IPS DF 4.7 (cell line): ENCODE results near the gene IRF4.

Source experiments
- DNase-seq: peaks from one replicate; pipeline ENCODE4 v3.0.0-alpha.2; 2013; ENCODE audit warnings: low spot score; ENCODE audit errors: extremely low read depth

The IRF4 gene

DNA sequence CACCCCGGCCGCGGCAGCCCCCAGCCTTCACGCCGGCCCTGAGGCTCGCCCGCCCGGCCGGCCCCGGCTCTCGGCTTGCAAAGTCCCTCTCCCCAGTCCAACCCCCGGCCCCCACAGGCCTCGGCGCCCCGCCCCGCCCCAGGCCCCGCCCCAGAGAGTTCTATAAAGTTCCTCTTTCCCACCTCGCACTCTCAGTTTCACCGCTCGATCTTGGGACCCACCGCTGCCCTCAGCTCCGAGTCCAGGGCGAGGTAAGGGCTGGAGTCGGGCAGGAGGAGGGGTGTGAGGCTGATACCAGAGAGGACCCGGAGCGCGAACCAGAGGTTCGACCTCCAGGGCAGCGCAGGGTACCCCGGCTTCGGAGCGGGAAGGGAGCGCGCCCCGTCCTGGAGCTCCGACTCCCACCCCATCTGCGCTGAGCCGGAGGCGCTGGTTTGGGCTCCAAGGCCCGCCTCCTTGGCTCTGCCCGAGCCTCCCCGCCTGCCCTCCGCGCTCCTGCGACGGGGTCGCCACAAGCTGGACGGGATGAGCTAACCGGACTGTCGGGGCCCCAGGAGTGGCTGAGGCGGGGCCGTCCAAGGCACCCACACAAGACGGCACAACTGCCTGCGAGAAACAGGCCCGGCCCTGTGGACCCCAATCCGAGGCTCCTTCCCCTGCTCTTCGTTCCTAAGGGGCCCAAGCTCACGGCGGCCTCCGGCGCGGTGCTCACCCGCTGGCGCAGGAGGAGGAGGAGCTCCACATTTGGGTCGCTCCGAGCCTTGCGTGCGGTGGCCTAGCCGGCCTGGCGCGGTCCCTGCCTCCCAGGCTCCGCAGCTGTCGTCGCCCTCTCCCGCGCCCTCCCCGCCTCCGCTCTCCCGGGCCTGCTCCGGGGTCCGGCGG, at the start of gene IRF4:
Gene IRF4, plus strand, starts transcription at position 194 of the 882 bp plus-strand sequence. CDS start 1,401 bp downstream, outside the sequence.
- no peak for DNase-seq

DNA sequence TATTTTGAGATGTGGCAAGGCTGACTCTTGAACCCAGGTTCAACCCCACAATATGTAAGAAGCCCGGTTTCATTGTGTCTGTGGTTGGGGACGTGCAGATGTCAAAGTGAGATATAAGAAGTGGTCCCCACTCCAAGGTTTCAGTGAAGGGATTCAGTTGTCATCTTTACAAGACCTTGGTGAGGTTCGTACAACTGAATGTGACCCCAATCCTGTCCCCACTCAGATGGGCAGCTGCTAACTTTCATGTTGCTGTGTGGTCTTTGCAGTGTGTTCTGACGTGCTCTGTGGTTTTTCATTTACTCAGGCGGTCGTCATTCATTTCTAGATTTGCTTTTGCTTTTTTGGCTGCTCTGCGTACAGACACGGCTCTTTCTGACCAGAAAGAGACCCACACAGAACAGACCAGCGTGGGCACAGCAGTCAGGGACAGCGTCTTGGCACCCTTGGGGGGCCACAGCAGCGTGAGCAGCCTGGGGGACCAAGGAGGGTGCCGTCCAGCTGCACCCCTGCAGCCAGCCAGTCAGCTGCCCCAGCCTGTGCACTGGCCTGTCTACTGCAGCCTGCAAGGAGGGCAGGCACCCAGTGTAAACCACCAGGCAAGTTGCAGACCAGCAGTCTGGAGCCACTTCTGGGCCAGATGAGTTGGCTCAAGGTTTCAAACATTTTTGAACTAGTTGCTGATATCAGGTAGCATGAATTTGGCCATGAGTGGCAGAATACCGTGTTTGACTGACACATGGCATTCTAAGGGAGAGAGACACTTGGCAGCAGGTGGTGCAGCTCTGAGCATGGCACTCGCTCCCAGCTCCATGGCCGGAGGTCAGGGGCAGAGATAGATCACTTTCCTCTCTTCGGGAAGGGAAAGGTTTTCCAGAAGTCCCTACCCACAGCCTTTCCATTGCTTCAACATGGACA, 49.4 kb upstream of the IRF4 start:
- DNase-seq, result no peak

DNA sequence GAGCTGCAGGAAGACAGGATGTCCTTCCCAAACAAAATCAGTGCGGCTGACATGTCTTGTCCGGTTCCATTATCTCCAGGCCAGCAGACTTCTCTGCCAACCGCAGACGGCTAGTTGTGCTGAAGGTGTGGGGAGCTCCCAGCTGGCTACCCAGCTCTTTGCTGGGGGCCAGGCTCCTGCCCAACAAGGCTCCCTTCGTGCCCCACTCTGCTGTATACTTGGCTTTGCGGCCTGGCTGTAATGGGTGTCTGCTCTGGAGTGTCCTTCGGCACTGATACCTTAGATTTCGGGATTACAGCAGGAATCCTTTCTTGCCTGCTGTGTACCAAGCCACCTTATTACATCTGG, 48.7 kb upstream of the IRF4 start:
- DNase-seq, result no peak

DNA sequence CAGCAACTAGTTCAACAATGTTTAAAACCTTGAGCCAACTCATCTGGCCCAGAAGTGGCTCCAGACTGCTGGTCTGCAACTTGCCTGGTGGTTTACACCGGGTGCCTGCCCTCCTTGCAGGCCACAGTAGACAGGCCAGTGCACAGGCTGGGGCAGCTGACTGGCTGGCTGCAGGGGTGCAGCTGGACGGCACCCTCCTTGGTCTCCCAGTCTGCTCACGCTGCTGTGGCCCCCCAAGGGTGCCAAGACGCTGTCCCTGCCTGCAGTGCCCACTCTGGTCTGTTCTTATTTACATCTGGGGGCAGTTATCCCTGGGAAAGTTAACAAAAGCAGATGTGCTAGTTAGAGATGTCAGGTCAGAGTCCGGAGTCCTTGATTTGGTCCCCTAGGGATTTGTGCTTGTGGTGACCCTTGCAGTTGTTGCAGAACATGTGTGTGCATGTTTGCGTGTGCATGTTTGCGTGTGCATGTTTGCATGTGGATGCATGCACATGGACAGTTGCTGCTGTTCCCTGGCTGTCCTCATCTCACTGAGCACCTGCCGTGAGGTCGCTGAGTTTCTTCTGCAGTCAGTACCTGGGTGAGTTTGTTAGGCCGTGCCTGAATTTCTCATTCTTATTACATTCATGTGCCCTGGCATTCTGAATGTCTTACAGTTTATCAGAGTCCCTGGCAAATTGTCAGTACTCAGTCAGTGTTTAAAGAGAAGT, 48.2 kb upstream of the IRF4 start:
- DNase-seq, result no peak

DNA sequence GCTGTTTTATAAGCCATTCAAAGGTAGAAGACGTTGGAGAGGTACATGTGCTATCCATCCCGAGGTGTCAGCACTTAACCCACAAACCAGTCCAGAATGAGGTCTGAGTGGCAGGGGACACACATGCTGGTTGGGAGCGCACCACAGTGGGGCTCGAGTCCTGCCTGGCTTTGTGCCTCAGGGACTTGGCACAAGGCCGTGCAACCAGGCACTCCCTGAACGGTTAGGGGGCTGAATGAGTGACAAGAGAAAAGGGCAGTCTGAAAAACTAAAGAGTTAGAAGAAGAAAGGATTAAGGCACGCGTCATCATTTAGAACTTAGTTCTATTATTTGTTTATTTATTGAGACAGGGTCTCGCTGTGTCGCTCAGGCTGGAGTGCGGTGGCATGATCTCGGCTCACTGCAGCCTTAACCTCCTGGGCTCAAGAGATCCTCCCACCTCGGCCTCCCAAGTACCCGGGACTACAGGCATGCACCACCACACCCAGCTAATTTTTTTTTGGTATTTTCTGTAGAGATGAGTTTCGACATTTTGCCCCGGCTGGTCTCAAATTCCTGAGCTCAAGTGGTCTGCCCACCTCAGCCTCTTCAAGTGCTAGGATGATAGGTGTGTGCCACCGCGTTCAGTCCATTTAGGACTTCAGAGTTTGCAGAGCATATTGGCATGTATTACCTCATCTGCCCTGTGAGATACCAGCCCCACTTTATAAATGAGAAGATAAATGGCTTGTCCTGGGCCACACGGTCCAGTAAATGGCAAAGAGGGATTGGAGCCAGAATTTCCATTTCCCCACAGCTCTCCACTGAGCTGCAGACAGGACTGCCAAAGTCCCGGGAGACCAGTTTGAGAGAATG, 47.4 kb upstream of the IRF4 start:
- DNase-seq, result no peak

DNA sequence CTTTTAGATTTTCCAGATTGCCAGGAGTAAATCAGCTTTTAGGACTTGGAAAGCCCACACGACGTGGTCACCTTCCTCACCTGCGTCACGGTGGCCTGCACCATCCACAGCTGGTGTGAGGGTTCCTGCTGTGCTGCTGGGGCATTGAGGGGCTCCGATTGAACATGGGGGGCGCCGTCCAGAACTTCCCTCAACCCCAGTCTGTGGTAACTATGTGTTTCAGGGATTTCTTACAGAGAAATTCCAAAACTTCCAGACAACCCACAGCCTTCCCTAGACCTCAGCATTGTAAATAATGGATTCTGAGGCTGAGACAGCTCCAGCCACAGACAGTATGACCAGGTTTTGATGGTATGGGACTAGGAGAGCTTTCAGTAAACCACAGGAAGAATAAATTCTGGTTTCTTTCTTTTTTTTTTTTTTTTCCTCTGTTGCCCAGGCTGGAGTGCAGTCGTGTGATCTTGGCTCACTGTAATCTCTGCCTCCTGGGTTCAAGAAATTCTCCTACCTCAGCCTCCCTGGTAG, 46.7 kb upstream of the IRF4 start:
- DNase-seq, result no peak

DNA sequence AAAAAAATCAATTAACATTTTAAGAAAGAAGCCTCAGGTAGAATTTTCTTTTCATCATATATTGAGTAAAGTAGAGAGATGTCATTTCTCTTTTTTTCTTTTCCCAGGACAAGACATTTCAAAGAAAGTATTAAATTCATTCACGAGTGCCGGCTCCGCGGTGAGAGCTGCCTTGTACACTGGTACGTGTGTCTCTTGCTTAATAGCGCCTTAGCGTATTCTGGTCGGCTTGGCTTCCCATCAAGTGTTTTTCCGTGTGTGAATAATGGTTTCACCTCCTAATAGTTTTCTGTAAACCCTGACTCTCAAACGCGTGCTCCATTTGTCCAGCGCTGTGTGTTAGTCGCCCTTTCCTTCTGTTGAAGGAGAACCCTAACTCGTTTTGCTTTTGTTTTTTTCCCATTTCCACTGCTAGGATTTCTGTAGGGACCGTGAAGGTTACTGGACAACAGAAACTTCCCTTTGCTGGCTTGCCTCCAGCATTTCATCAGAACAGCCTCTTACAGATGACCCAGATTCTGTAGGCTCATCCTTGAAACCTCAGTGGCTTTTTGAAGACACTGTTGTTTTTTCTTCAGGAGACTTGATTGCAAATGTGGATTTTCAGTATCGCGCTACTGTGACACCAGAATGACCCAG, 45.7 kb upstream of the IRF4 start:
- no peak for DNase-seq

DNA sequence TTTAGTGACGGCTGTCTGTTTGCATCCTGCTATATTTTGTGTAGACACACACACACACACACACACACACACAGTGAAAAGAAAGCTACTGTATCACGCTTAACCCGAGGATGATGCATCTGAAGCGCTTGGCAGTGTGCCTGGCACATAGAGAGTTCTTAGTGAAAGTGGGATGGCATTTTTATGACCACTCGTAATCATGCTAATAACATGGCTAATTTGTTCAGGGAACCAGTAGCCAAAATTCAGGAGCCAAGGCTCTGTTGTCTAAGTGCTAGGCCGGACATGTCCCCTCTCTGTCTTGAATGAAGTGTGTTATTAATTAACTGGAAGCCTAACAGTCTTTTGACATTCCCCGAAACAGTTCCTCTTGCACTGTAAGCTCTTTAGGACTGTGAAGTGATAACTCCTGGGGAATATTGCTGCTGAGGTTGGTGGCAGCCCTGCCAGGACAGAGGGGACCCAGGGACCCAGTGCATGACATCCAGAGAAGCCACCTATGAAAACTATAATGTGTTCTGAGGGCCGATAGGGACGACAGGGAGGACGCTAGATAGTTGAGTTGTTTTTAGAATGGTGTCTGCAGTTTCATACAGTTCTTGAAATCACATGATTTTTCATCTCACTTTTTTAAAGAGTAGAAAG, 45.0 kb upstream of the IRF4 start:
- DNase-seq, result no peak

DNA sequence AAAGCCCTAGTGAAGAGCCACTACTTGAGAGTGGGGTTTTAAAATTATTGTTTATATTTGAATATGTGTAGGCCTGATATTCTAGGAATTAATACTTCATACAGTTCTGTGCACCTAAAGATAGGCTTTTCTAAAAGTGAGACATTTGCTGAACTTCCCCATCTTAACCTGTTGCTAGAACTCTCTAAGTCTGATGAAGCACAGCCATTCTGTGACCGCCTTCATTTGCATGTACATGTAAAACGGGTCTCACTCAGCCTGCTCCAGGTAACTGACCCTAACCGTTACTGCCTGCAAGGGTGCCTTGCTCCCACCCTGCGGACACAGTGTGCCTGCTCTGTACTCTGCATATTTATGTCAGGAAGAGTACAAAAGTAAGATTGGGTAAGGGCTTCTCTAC, 44.3 kb upstream of the IRF4 start:
- no peak for DNase-seq

DNA sequence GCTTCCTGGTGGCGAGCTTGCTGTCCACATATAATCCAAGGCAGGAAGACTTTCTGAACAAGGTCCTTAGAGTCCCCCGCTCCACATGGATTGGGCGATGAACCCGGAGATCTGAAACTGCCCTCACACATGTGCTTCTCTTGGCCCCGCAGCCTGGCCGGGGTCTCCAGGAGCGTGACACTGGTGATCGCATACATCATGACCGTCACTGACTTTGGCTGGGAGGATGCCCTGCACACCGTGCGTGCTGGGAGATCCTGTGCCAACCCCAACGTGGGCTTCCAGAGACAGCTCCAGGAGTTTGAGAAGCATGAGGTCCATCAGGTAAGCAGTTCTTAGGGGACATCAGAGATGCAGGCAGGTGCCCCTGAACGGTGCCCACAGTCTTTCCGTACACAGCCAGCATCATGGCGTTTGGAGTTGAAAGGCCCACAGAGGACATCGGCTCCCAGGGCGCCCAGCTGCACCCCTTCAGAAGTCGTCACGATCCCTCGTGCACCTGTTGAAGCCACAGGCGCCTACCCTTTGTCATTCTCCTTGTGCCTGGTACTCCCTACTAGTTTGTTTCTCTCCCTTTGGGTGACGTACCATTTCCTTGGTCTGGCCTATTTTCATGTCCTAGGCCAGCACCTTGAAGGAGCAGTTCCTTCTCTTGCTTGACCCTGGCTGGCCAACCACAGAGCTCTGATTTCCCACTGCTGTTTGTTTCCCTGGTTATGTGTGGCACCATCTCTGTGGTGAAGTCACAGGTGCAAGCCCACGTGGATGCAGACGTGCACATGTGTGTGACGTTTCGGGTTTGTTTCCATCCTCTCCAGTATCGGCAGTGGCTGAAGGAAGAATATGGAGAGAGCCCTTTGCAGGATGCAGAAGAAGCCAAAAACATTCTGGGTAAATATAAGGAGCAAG, 43.3 kb upstream of the IRF4 start:
- DNase-seq, result no peak

DNA sequence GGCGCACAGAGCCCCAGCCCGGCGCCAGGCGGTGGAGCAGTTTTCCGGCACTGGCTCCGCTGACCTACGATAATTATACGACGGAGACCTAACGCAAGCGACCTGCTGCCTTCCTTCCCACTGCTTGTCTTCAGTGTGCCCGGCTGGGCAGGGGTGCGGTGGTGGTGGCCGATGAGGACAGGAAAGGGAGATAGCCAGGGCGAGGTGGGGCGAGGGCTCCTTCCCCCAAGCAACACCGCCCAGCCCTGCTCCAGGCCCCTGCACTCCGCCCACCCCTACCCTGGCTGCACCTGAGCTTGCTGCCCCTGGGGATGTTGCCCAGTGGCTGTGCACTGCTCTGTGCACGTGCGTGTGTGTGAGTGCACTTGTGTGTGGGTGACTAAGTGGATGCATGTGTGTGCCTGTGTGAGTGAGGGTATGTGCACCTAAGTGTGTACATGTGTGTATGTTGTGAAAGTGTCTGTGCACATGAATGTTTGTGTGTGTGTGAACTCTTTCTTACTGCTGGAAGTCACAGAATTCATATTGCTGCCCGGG, 42.6 kb upstream of the IRF4 start:
- no peak for DNase-seq

DNA sequence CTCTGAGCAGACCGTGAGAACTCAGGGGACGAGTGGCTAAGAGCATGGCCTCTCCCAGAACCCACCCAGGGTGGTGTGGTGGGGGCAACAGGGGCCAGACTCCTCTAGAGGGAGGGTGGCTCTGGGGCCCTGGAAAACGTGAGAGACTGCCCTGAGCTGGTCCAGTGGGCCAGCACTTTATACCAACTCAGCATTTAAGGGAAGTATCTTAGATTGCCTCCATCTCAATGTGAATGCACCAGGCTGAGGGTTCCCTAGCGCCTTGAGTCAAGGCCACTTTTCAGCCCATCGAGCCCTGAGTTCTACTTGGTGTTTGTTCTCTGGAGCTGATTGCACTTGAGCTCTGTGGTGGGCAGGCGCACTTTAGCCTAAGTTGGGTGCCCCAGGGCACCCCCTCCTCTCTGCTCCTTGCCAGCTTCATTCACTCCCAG, 42.0 kb upstream of the IRF4 start:
- DNase-seq, result no peak

DNA sequence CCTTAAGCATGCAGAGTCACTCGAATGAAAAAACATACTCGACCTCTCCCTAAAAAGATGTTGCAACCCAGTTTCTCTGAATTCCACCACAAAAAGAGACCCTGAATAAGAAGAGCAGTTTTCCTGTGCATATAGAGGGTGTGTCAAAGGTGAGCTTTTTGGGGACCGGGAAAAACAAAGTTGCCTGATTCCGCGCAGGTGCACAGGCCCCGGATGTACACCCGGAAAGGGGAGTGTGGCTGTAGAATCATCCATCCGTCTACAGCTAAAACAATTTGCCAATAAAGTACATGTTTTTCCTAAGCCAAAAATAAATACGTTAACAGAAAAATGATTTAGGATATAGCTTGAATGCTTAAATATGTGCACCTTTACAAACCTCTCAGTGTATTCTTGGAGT, 41.2 kb upstream of the IRF4 start:
- DNase-seq, result no peak

DNA sequence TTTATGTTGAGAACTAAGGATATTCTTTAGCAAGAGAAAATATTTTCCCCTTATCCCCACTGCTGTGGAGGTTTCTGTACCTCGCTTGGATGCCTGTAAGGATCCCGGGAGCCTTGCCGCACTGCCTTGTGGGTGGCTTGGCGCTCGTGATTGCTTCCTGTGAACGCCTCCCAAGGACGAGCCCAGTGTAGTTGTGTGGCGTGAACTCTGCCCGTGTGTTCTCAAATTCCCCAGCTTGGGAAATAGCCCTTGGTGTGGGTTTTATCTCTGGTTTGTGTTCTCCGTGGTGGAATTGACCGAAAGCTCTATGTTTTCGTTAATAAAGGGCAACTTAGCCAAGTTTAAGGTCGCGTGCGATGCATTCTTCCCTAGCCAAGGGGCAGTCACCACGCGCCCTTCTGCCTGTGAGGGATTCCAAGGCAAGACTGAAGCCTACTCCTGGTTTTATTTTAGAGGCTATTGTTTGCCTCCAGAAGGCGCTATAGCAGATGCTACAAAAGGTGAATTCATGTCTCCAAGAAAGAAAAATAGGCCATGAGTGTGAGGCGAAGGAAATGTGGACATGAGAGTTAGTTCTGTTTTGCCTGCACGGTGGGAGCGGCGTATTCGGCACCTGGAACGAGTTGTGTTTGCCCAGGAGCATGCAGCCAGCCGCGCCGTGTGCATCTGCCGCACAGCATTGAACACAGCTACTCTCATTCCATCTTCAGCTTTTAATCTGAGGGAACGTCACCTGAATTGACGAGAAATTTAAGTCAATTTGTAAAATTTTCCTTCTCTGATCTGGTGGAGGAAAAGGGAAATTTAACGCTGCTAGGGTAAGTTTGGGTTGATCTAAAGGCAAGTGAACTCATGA, 40.3 kb upstream of the IRF4 start:
- no peak for DNase-seq

DNA sequence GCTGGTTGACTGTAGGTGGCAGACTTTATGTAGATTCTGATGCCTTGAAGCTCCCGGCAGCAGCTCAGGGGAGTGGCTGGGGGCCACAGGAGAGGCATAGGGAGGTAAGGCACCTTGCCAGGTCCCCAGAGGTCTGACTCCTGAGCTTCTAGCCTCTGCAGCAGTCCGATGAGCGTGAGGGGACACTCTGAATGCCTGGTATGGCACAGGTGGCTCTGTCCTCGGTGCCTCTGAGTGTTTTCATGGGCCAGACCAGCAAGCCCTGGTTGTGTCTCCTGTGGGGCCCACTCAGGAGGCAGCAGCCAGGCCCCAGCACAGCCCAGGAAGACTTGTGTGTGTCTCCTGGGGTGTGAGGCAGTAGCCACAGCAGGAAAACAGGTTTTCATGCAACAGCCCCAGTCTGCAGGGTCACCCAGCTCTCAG, 39.7 kb upstream of the IRF4 start:
- no peak for DNase-seq

DNA sequence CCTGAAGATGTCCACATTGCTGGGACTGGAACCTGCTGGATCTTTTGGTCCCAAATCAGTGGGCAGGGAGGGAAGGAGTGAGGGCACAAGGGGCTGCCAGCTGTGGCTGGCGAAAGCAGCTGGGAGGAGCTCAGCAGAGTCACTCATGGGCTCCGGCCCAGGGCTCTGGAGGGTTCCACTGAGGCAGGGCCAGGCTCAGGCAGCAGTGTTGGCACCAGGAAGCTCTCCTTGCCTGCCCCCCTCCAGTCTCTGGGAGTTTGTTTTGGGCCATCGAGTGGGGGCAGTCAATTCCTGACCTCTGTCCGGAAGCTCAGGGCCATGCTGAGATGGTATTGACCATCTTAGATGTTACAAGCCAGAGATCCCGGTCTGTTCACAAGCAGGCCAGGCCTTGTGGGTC, 39.1 kb upstream of the IRF4 start:
- DNase-seq, result no peak

DNA sequence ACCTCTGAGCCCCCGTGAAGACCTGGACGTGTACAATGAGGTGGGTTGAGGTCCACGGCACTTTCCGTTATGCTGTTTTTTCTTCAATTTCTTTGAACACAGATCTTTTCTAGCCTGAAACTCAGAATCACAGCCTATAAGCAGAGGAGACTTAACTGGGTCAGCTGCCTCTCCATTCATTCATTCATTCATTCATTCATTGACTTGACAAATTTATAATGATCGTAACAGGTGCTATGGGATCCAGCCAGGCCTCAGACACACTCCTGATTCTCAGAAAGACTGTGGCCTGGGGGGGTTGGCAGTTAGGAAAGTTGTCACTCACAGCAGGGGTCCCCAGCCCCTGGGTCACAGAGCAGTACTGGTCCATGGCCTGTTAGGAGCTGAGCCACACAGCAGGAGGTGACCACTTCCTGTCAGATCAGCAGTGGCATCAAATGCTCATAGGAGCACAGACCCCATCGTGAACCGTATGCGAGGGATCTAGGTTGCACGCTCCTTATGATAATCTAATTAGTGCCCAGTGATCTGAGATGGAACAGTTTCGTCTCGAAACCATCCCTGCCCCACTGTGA, 38.6 kb upstream of the IRF4 start:
- no peak for DNase-seq
